HFFc6 (cell line): ENCODE results near the gene SFN. TPM values are rescaled to one million over a fixed set of nuclear protein-coding genes. Genes with fewer than 3 reads are reported as not detected.

Experiments
- DNase-seq: peaks from one replicate; pipeline ENCODE4 v3.0.0-alpha.2; 2018
- H3K27ac Mint-ChIP-seq: 2 replicates; pipeline ENCODE4 v1.8.0; 2020; ENCODE audit warnings: mild to moderate bottlenecking, mixed read lengths
- H3K27me3 Mint-ChIP-seq: 2 replicates; pipeline ENCODE4 v1.8.0; 2021; ENCODE audit warnings: mild to moderate bottlenecking, moderate library complexity, mixed read lengths; ENCODE audit not compliant: insufficient read depth
- H3K36me3 Mint-ChIP-seq: 2 replicates; pipeline ENCODE4 v1.8.0; 2021; ENCODE audit warnings: low read depth, mixed read lengths
- H3K4me1 Mint-ChIP-seq: 2 replicates; pipeline ENCODE4 v1.8.0; 2020; ENCODE audit warnings: low read depth, mixed read lengths
- H3K4me3 Mint-ChIP-seq: 2 replicates; pipeline ENCODE4 v1.8.0; 2020; ENCODE audit warnings: mild to moderate bottlenecking, moderate library complexity, mixed read lengths
- H3K9me3 Mint-ChIP-seq: 2 replicates; pipeline ENCODE4 v1.8.0; 2020; ENCODE audit warnings: mild to moderate bottlenecking, mixed read lengths
- CTCF ChIP-seq: fragments of 200-600 bp; sonication (generic); IDR thresholded peaks from 2 replicates; pipeline ENCODE4 v1.5.0; 2021; ENCODE audit warnings: antibody characterized with exemption, mild to moderate bottlenecking
- total RNA-seq, 6 experiments: library from RNA; stranded (reverse); fragmentation: NEBNext Ultra II Directional; extraction: Animal tissue kit (Norgen Biotek cat#: 25700); gene quantifications; 2 replicates in 1 of 6; 3 replicates in 5 of 6; pipeline ENCODE4 v1.2.3, GENCODE V29; 2021

The SFN gene
- total RNA-seq, 6 experiments from 2014 or later, result 0.11 to 0.28 (median 0.20) TPM; not detected in 2

- Mint-ChIP-seq H3K27ac (no peak overlapping the region), H3K4me1 (peaks cover 8% of the 10 kb centered on the region), H3K27me3 (peaks cover 1% of the 10 kb centered on the region; the same call in 1 of the 2 replicates), H3K9me3 (no peaks in the 10 kb centered on the region), H3K36me3 (peaks cover 11% of the 10 kb centered on the region), H3K4me3 (no peak overlapping the region)
- no peak for DNase-seq
- TF ChIP-seq CTCF, result no peak
Observed at GRCh38 chr1:26854906-26855305, 8.0 kb upstream of the SFN start.

GRCh38 chr1:26855636-26856035, 7.3 kb upstream of the SFN start:
- no peak for DNase-seq
- H3K9me3 Mint-ChIP-seq, result no peaks in the 10 kb centered on the region
- no peak overlapping the region for H3K4me3 Mint-ChIP-seq
- TF ChIP-seq CTCF, result no peak
- peaks cover 6% of the 10 kb centered on the region for H3K4me1 Mint-ChIP-seq
- H3K36me3 Mint-ChIP-seq, result peaks cover 9% of the 10 kb centered on the region
- H3K27ac Mint-ChIP-seq, result no peak overlapping the region
- H3K27me3 Mint-ChIP-seq, result peaks cover 1% of the 10 kb centered on the region; the same call in 1 of the 2 replicates

GRCh38 chr1:26856181-26856580, 6.8 kb upstream of the SFN start:
- Mint-ChIP-seq H3K27me3 (peaks cover 1% of the 10 kb centered on the region; the same call in 1 of the 2 replicates), H3K4me1 (peaks cover 10% of the 10 kb centered on the region), H3K4me3 (no peak overlapping the region), H3K36me3 (peaks cover 9% of the 10 kb centered on the region), H3K9me3 (no peaks in the 10 kb centered on the region), H3K27ac (no peak overlapping the region)
- DNase-seq, result no peak
- no peak for TF ChIP-seq CTCF

GRCh38 chr1:26856604-26857469, 6.1 kb upstream of the SFN start:
- Mint-ChIP-seq H3K36me3 (peaks cover 9% of the 10 kb centered on the region), H3K4me3 (no peak overlapping the region), H3K27ac (no peak overlapping the region), H3K4me1 (peaks cover 16% of the 10 kb centered on the region), H3K9me3 (no peaks in the 10 kb centered on the region), H3K27me3 (peaks cover 4% of the 10 kb centered on the region)
- DNase-seq, result no peak
- no peak for TF ChIP-seq CTCF

- Mint-ChIP-seq H3K27ac (no peak overlapping the region), H3K36me3 (peaks cover 5% of the 10 kb centered on the region), H3K9me3 (no peaks in the 10 kb centered on the region), H3K4me3 (no peak overlapping the region), H3K27me3 (peaks cover 4% of the 10 kb centered on the region), H3K4me1 (peaks cover 23% of the 10 kb centered on the region)
- TF ChIP-seq CTCF, result no peak
- DNase-seq, result no peak
Observed at GRCh38 chr1:26857473-26858060, 5.4 kb upstream of the SFN start.
